Measurements from ENCODE around the gene IGFLR1.

IGFLR1 gene

GRCh38 chr19:35742121-35742724, at the start of gene IGFLR1:
Gene IGFLR1 (minus strand): TSS chr19:35742452. CDS start chr19:35741180, 1,272 bp downstream.
- DNase-seq: no peak

- no peak for DNase-seq
Observed at GRCh38 chr19:35791814-35792279, 49.6 kb upstream of the IGFLR1 start.

- no peak for DNase-seq
Observed at GRCh38 chr19:35790981-35791813, 48.9 kb upstream of the IGFLR1 start.

- no peak for DNase-seq
Observed at GRCh38 chr19:35789978-35790944, 48.0 kb upstream of the IGFLR1 start.

GRCh38 chr19:35789195-35789977, 47.1 kb upstream of the IGFLR1 start:
- DNase-seq: no peak

- DNase-seq: no peak
Observed at GRCh38 chr19:35788205-35788960, 46.1 kb upstream of the IGFLR1 start.

- no peak for DNase-seq
Observed at GRCh38 chr19:35787227-35787799, 45.1 kb upstream of the IGFLR1 start.

GRCh38 chr19:35786299-35787160, 44.3 kb upstream of the IGFLR1 start:
- DNase-seq: no peak

- DNase-seq: no peak
Observed at GRCh38 chr19:35785339-35785627, 43.0 kb upstream of the IGFLR1 start.

GRCh38 chr19:35784503-35785338, 42.5 kb upstream of the IGFLR1 start:
- no peak for DNase-seq

- DNase-seq: no peak
Observed at GRCh38 chr19:35783469-35784434, 41.5 kb upstream of the IGFLR1 start.

- no peak for DNase-seq
Observed at GRCh38 chr19:35782589-35782988, 40.3 kb upstream of the IGFLR1 start.

- no peak for DNase-seq
Observed at GRCh38 chr19:35781650-35782049, 39.4 kb upstream of the IGFLR1 start.

- no peak for DNase-seq
Observed at GRCh38 chr19:35780717-35781116, 38.5 kb upstream of the IGFLR1 start.

GRCh38 chr19:35780058-35780457, 37.8 kb upstream of the IGFLR1 start:
- DNase-seq: no peak

- DNase-seq: no peak
Observed at GRCh38 chr19:35779033-35779432, 36.8 kb upstream of the IGFLR1 start.

- DNase-seq: no peak
Observed at GRCh38 chr19:35777961-35778360, 35.7 kb upstream of the IGFLR1 start.
